Neuronal stem cell (in vitro differentiated cells): ENCODE measurements around the gene ISLR.

ENCODE experiments used
- DNase-seq: peaks from one replicate; pipeline ENCODE4 v3.0.0-alpha.2; 2013; ENCODE audit warnings: low spot score
- H2AFZ ChIP-seq: one replicate; pipeline ENCODE4 v1.6.1; 2013; ENCODE audit warnings: mild to moderate bottlenecking, low read length, inconsistent platforms
- H2AK5ac ChIP-seq: 2 replicates; pipeline ENCODE4 v1.6.1; 2013; ENCODE audit warnings: low read depth, mild to moderate bottlenecking, inconsistent platforms, low read length, moderate library complexity, mixed read lengths
- H2BK120ac ChIP-seq: 2 replicates; pipeline ENCODE4 v1.6.1; 2013; ENCODE audit warnings: low read depth, mild to moderate bottlenecking, inconsistent platforms, low read length, moderate library complexity, mixed read lengths
- H2BK12ac ChIP-seq: one replicate; pipeline ENCODE4 v1.6.1; 2013; ENCODE audit warnings: low read length, inconsistent platforms
- H2BK15ac ChIP-seq: 2 replicates; pipeline ENCODE4 v1.6.1; 2013; ENCODE audit warnings: mild to moderate bottlenecking, low read length, inconsistent platforms, mixed read lengths
- H2BK5ac ChIP-seq: one replicate; pipeline ENCODE4 v1.6.1; 2013; ENCODE audit warnings: inconsistent platforms, mild to moderate bottlenecking, low read length, moderate library complexity
- H3K14ac ChIP-seq: one replicate; pipeline ENCODE4 v1.6.1; 2013; ENCODE audit warnings: low read length, inconsistent platforms
- H3K18ac ChIP-seq: 2 replicates; pipeline ENCODE4 v1.6.1; 2013; ENCODE audit warnings: low read length, inconsistent platforms
- H3K23ac ChIP-seq: 2 replicates; pipeline ENCODE4 v1.6.1; 2013; ENCODE audit warnings: low read depth, mild to moderate bottlenecking, mixed read lengths, low read length, inconsistent platforms; ENCODE audit not compliant: poor library complexity
- H3K27ac ChIP-seq: replicated peaks from 3 replicates; pipeline ENCODE4 v1.5.1; 2013; ENCODE audit warnings: low read length, inconsistent platforms
- H3K27me3 ChIP-seq, 3 experiments: 2 replicates each; pipeline ENCODE4 v1.6.1; 2013; ENCODE audit warnings: low read length in 3 of 3, mild to moderate bottlenecking in 2 of 3, inconsistent platforms in 1 of 3, low read depth in 1 of 3, mixed read lengths in 1 of 3, moderate library complexity in 1 of 3; ENCODE audit not compliant: control insufficient read depth in 3 of 3, insufficient read depth in 3 of 3
- H3K36me3 ChIP-seq, 2 donors: replicated peaks in 1 of 2; 2 replicates each; pipeline ENCODE4 v1.6.1; 2013; ENCODE audit warnings: low read length in 2 of 2; ENCODE audit not compliant: control insufficient read depth in 2 of 2, insufficient read depth in 2 of 2
- H3K4ac ChIP-seq: 2 replicates; pipeline ENCODE4 v1.6.1; 2013; ENCODE audit warnings: inconsistent platforms, mild to moderate bottlenecking, low read length, moderate library complexity
- H3K4me1 ChIP-seq, 2 donors: 1 replicate in 1 of 2; 2 replicates in 1 of 2; pipeline ENCODE4 v1.6.1; 2013; ENCODE audit warnings: low read length in 2 of 2, low read depth in 1 of 2; ENCODE audit not compliant: control insufficient read depth in 2 of 2, insufficient read depth in 1 of 2
- H3K4me2 ChIP-seq: one replicate; pipeline ENCODE4 v1.6.1; 2013; ENCODE audit warnings: mild to moderate bottlenecking, low read length, inconsistent platforms; ENCODE audit not compliant: insufficient read depth, poor library complexity, severe bottlenecking
- H3K4me3 ChIP-seq, 2 donors: 2 replicates each; pipeline ENCODE4 v1.5.1; 2013; ENCODE audit warnings: low read length in 2 of 2, mild to moderate bottlenecking in 2 of 2, inconsistent platforms in 1 of 2, moderate library complexity in 1 of 2
- H3K79me1 ChIP-seq: one replicate; pipeline ENCODE4 v1.6.1; 2013; ENCODE audit warnings: low read depth, mild to moderate bottlenecking, inconsistent platforms, low read length, moderate library complexity
- H3K9ac ChIP-seq: one replicate; pipeline ENCODE4 v1.6.1; 2013; ENCODE audit warnings: mild to moderate bottlenecking, low read depth, low read length, inconsistent platforms; ENCODE audit not compliant: poor library complexity
- H3K9me3 ChIP-seq, 2 donors: replicated peaks in 1 of 2; 2 replicates each; pipeline versions ENCODE3 to v1.6.1; 2013; ENCODE audit warnings: low read length in 2 of 2, mild to moderate bottlenecking in 2 of 2, inconsistent platforms in 1 of 2, low read depth in 1 of 2, mixed read lengths in 1 of 2, moderate library complexity in 1 of 2; ENCODE audit not compliant: control insufficient read depth in 2 of 2, insufficient read depth in 1 of 2
- H4K8ac ChIP-seq: one replicate; pipeline ENCODE4 v1.6.1; 2013; ENCODE audit warnings: low read depth, mild to moderate bottlenecking, inconsistent platforms, low read length, moderate library complexity
- H4K91ac ChIP-seq: one replicate; pipeline ENCODE4 v1.6.1; 2013; ENCODE audit warnings: low read length, low read depth, mild to moderate bottlenecking, inconsistent platforms; ENCODE audit not compliant: poor library complexity
- WGBS, 2 donors: extraction: QIAGEN DNeasy Blood & Tissue Kit; methylation state at CpG; one replicate each; pipeline ENCODE4 v1.1.7; 2013; ENCODE audit warnings: missing lambda C conversion rate in 2 of 2, mixed read lengths in 1 of 2; ENCODE audit not compliant: insufficient read length in 2 of 2, insufficient replicate concordance in 1 of 2; ENCODE audit errors: extremely low coverage in 2 of 2; 5-methylcytosine and 5-hydroxymethylcytosine counted together

Gene ISLR

DNA sequence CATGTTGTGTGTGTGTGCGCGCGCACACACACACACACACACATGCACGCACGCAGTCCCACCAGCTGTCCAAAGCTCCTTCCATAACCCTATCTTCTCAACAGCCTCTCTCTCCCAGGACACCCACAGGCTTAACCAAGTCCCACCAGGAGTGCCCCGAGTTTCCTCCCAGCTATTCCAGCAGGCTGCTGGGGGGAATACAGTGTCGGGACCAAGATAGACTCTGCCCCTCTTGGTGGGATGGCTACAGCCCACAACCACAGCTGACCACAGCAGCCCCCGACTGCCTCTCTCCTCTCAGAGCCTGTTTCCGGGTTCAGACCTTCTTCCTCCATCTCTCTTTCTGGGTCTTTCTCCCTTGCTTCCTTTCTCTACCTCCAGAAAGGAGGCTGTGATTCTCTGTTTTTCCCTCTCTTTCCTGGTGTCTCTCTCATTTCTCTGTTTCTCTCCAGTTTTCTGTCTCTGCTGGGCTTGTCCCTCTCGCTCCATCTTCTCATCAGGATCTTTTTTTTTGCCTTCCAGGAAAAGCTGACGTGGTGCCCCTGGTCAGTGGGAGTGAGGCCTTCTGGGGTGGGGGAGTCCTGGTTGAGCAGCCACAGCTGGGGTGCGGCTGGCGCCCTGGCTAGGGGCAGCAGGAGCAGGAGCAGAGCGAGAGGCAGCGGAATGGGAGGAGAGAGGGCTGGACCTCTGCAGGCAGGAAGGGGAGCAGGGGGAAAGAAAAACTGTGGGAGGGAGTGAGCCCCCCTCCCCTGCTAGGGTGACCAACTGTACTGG is 3.3 kb upstream of the ISLR start:
- Histone ChIP-seq H3K18ac (peak overlapping the region; percentile 59), H3K4me3 (no peak overlapping the region), H3K23ac (no peak overlapping the region), H4K8ac (no peak overlapping the region), H3K4ac (no peak overlapping the region), H3K27ac (no peak overlapping the region), H2AK5ac (no peak overlapping the region), H2BK15ac (no peak overlapping the region), H3K4me1 (peaks cover 15 to 31% of the 10 kb centered on the region in 2 donors), H2BK5ac (peak overlapping the region; percentile 16), H3K9ac (no peak overlapping the region), H2AFZ (peak overlapping the region; percentile 81), H3K79me1 (peaks cover 2% of the 10 kb centered on the region), H3K4me2 (no peak overlapping the region), H2BK12ac (no peak overlapping the region), H3K36me3 (no peaks in the 10 kb centered on the region), H3K14ac (no peak overlapping the region), H2BK120ac (no peak overlapping the region), H4K91ac (no peak overlapping the region), H3K9me3 (no peaks in the 10 kb centered on the region), H3K27me3 (peaks cover 0 to 6% (median 2%) of the 10 kb centered on the region in 3 experiments)
- no peak for DNase-seq
- no CpG with 5 or more reads among the region's 15 CpGs for WGBS, 2 donors

DNA sequence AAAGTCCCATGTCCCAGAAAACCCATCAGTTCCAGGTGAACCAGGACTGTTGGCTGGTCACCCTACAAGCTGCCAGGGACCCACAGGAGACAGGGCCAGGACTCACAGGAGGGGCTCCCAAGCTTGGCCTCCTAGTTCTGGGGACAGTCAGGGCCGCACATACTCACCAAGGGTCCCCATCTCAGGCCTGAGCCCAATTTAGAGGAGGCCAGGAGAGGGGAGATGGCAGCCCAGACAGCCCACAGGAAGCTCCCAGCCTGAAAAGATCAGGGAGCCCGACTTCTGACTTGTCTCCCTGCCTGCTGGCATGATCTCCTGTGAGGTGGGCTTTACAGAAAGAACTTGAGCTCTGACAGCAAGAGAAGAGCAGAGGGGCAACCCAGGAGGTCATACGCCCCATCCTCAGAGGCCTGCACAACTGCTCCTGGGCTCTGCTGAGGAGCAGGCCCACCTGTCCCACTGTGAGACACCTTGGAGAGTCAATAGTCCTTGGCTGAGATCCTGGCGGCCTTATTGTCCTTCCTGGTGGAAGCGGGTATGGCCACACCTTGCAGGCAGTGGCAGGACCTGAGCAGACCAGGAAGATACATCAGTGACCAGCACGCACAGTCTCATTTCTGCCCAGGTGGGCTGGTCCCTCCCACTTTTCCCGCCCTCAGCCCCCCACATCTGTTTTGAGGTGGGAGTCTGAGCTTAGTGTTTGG is 2.5 kb upstream of the ISLR start:
- Histone ChIP-seq H2BK5ac (peak overlapping the region; percentile 16), H3K4me1 (peaks cover 15 to 35% of the 10 kb centered on the region in 2 donors), H3K9me3 (no peaks in the 10 kb centered on the region), H3K36me3 (no peaks in the 10 kb centered on the region), H3K27ac (no peak overlapping the region), H2AK5ac (peak overlapping the region; percentile 7), H2BK120ac (no peak overlapping the region), H3K4me3 (no peak overlapping the region), H2BK12ac (no peak overlapping the region), H4K91ac (no peak overlapping the region), H3K23ac (peak overlapping the region; percentile 21), H2BK15ac (peak overlapping the region; percentile 53), H3K4me2 (no peak overlapping the region), H3K18ac (peak overlapping the region; percentile 76), H3K4ac (no peak overlapping the region), H3K79me1 (peaks cover 2% of the 10 kb centered on the region), H3K14ac (no peak overlapping the region), H2AFZ (peak overlapping the region; percentile 81), H3K9ac (no peak overlapping the region), H3K27me3 (peaks cover 0 to 6% (median 0%) of the 10 kb centered on the region in 3 experiments), H4K8ac (no peak overlapping the region)
- no peak for DNase-seq
- no CpG with 5 or more reads among the region's 7 CpGs for WGBS, 2 donors

DNA sequence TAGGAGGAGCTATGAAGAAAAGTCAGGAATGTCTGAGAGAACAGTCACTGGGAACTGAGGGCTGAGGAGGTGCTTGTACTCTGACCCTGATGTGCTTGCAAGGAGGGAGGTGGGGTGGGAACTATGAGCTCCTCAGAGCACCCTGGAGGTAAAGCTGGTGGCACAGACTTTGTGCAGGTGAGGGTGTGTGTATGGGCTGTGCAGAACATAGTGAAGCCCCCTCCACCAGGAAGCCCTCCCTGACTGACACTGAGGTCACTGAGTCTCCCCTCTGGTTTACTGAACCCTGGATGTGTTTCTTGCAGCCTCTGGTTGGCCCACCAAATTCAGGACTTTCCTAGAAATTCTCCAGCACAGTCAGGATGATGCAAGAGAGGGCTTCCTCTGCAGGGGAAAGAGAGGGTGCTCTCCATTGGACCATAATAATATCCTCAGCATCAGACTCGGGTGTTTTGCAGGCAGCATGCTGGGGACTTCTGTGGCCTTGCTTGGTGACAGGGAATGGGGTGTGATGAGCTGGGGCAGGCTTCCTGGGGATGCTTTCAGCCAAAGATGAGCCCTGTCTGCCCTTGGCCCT is 1.5 kb upstream of the ISLR start:
- H3K79me1 ChIP-seq = peaks cover 2% of the 10 kb centered on the region
- no peak overlapping the region for H3K14ac ChIP-seq
- no peak overlapping the region for H3K4me3 ChIP-seq
- H4K91ac ChIP-seq = no peak overlapping the region
- no peak overlapping the region for H2AFZ ChIP-seq
- DNase-seq = no peak
- no peak overlapping the region for H4K8ac ChIP-seq
- H3K9ac ChIP-seq = no peak overlapping the region
- H2BK5ac ChIP-seq = peak overlapping the region; percentile 62
- H3K27me3 ChIP-seq = peaks cover 0 to 6% (median 0%) of the 10 kb centered on the region in 3 experiments
- no peak overlapping the region for H3K4me2 ChIP-seq
- H2BK15ac ChIP-seq = peak overlapping the region; percentile 8
- H3K36me3 ChIP-seq = no peaks in the 10 kb centered on the region
- peaks cover 21 to 46% of the 10 kb centered on the region in 2 donors for H3K4me1 ChIP-seq
- no peaks in the 10 kb centered on the region for H3K9me3 ChIP-seq
- peak overlapping the region; percentile 55 for H3K18ac ChIP-seq
- H3K4ac ChIP-seq = no peak overlapping the region
- H3K23ac ChIP-seq = no peak overlapping the region
- no peak overlapping the region for H2BK12ac ChIP-seq
- no peak overlapping the region for H3K27ac ChIP-seq
- no CpG with 5 or more reads among the region's 1 CpG for WGBS, 2 donors
- H2AK5ac ChIP-seq = peak overlapping the region; percentile 7
- no peak overlapping the region for H2BK120ac ChIP-seq
